Ovary (tissue), 9 donors: ENCODE measurements around the gene CEBPZ. TPM values are rescaled to one million over a fixed set of nuclear protein-coding genes. Genes with fewer than 3 reads are reported as not detected.

Source experiments
- DNase-seq, 5 donors: peaks; one replicate each; pipeline ENCODE4 v3.0.0-alpha.2; 2019 to 2020
- H3K27ac ChIP-seq, 2 donors: fragments of 200-600 bp; one replicate each; pipeline versions ENCODE4 v1.5.1 to v1.8.0; 2019 to 2022
- H3K27me3 ChIP-seq: fragments of 200-600 bp; one replicate; pipeline ENCODE4 v1.8.0; 2022
- H3K36me3 ChIP-seq: fragments of 200-600 bp; sonication (generic); one replicate; pipeline ENCODE4 v1.5.1; 2019
- H3K4me1 ChIP-seq: one replicate; pipeline ENCODE4 v1.8.1; 2013; ENCODE audit warnings: mild to moderate bottlenecking, moderate library complexity; ENCODE audit not compliant: insufficient read depth
- H3K4me3 ChIP-seq: fragments of 200-600 bp; sonication (generic); one replicate; pipeline ENCODE4 v1.5.1; 2017
- H3K9me3 ChIP-seq, 2 donors: fragments of 200-600 bp in 1 of 2; sonication (generic) in 1 of 2; one replicate each; pipeline versions ENCODE4 v1.5.1 to v1.8.1; 2013 to 2019; ENCODE audit warnings: mild to moderate bottlenecking in 1 of 2, moderate library complexity in 1 of 2
- CTCF ChIP-seq, 3 donors: fragments of 450-650 bp in 2 of 3; fragments of 200-600 bp in 1 of 3; IDR thresholded peaks; one replicate each; pipeline versions ENCODE4 v1.5.1 to v1.8.0; 2016 to 2022; ENCODE audit warnings: antibody characterized with exemption in 3 of 3, mild to moderate bottlenecking in 1 of 3
- EP300 ChIP-seq: sonication (generic); formaldehyde crosslinking; IDR thresholded peaks from one replicate; pipeline ENCODE4 v1.6.1; 2017; ENCODE audit warnings: antibody characterized with exemption
- POLR2A ChIP-seq: fragments of 450-650 bp; IDR thresholded peaks from one replicate; pipeline ENCODE4 v1.6.1; 2017; ENCODE audit warnings: antibody characterized with exemption, mild to moderate bottlenecking, moderate library complexity
- WGBS, 3 donors: extraction: QIAGEN DNeasy Blood & Tissue Kit in 1 of 3; methylation state at CpG; one replicate each; pipeline versions ENCODE4 v1.1.5 to v1.1.7; 2013 to 2017; 5-methylcytosine and 5-hydroxymethylcytosine counted together
- intact Hi-C, 4 donors: fragments of 100-400 bp; cut with DNase I; formaldehyde crosslinking; loops; one replicate each; pipeline versions ENCODE4 v1.11.0 to v1.15.1; 2022 to 2023
- polyA plus RNA-seq, 2 donors: library from polyadenylated mRNA; stranded (reverse); fragments of 200-250 nt in 1 of 2; fragments of 350-450 nt in 1 of 2; fragmentation: Illumina TruSeq in 1 of 2; extraction: RNeasy Lipid Tissue Mini Kit (QIAGEN cat#74804) in 1 of 2; gene quantifications; one replicate each; pipeline ENCODE4 v1.2.3, GENCODE V29; 2013 to 2014
- total RNA-seq, 7 donors: library from RNA; depleted of rRNA in 2 of 7; stranded (reverse); fragments of >200 nt in 2 of 7; fragmentation: NEBNext Ultra II Directional in 3 of 7; extraction: Animal tissue kit (Norgen Biotek cat#: 25700) in 3 of 7; gene quantifications; one replicate each; pipeline versions ENCODE4 v1.1.0 to v1.2.4, GENCODE V29; 2016 to 2023
- donor health status: DM: no; HTN: no; CAD: no; lungs with moderate emphysema.
- donor health status: DM: no; HTN: no; CAD: no.
- donor health status: Bipolar disorder and iron deficiency.
- donor health status: DM: yes; HTN: yes; CAD: no.
- donor health status: DM: no; HTN: no; CAD: no.
- donor health status: DM: yes; HTN: yes; CAD: no.

CEBPZ gene
- total and polyA plus RNA-seq, 9 donors: 24.0 to 56.5 (median 47.4) TPM

DNA sequence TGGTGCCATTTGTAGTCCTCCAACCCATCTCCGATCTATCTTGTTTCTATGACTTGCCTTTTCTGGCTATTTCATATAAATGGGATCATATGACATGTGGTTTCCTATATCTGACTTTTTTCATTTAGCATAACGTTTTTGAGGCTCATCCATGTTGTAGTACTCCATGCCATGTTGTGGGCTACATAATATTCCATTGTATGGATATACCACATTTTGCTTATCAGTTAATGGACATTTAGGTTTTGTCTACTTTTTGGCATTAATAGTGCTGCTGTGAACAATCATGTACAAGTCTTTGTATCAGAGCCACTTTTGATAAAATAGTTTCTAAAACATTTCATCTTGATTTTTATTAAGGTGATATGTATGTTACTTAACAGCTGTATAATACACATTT is 27.7 kb downstream of the CEBPZ start:
- peaks cover 0 to 10% of the 10 kb centered on the region in 2 donors for H3K9me3 ChIP-seq
- intact Hi-C loops: no loop called here
- no peaks in the 10 kb centered on the region for H3K27me3 ChIP-seq
- H3K4me3 ChIP-seq: no peak overlapping the region
- no peak for DNase-seq
- no peaks in the 10 kb centered on the region for H3K36me3 ChIP-seq
- peaks cover 2% of the 10 kb centered on the region for H3K4me1 ChIP-seq
- WGBS, 3 donors: 89 to 94% (median 90%) methylated on average over 2 of the region's 2 CpGs
- H3K27ac ChIP-seq: no peak overlapping the region
- TF ChIP-seq CTCF (IDR thresholded peaks at IDR 0.05) (no peak), POLR2A (no peak), EP300 (no peak)

- no peaks in the 10 kb centered on the region for H3K36me3 ChIP-seq
- no peak overlapping the region for H3K4me3 ChIP-seq
Measured at GRCh38 chr2:37201766-37202165, 29.6 kb downstream of the CEBPZ start.

GRCh38 chr2:37201208-37201607 is 30.2 kb downstream of the CEBPZ start:
- intact Hi-C loops: no loop called here
- 83 to 89% (median 84%) methylated on average over 1 of the region's 1 CpG for WGBS, 3 donors
- Histone ChIP-seq H3K4me1 (peaks cover 7% of the 10 kb centered on the region), H3K27me3 (no peaks in the 10 kb centered on the region), H3K4me3 (no peak overlapping the region), H3K36me3 (no peaks in the 10 kb centered on the region), H3K9me3 (peaks cover 0 to 5% of the 10 kb centered on the region in 2 donors), H3K27ac (no peak overlapping the region)
- TF ChIP-seq CTCF (IDR thresholded peaks at IDR 0.05) (no peak), EP300 (no peak), POLR2A (no peak)
- no peak for DNase-seq

More at GRCh38 chr2:37201766-37202165, 29.6 kb downstream of the CEBPZ start:
- no peak overlapping the region for H3K27ac ChIP-seq
- peaks cover 7% of the 10 kb centered on the region for H3K4me1 ChIP-seq
- H3K9me3 ChIP-seq: peaks cover 0 to 7% of the 10 kb centered on the region in 2 donors
- intact Hi-C loops: no loop called here
- TF ChIP-seq POLR2A: no peak
- no peak for TF ChIP-seq CTCF (IDR thresholded peaks at IDR 0.05)
- TF ChIP-seq EP300: no peak
- DNase-seq: no peak
- 84 to 90% (median 88%) methylated on average over 1 of the region's 1 CpG for WGBS, 3 donors
- no peaks in the 10 kb centered on the region for H3K27me3 ChIP-seq

- H3K4me1 ChIP-seq: peaks cover 7% of the 10 kb centered on the region
- H3K27ac ChIP-seq: no peak overlapping the region
- TF ChIP-seq CTCF (IDR thresholded peaks at IDR 0.05) (no peak), POLR2A (no peak), EP300 (no peak)
- H3K9me3 ChIP-seq: no peaks in the 10 kb centered on the region
- no peak overlapping the region for H3K4me3 ChIP-seq
- H3K27me3 ChIP-seq: no peaks in the 10 kb centered on the region
- no peak for DNase-seq
- H3K36me3 ChIP-seq: no peaks in the 10 kb centered on the region
- intact Hi-C loops: no loop called here
- WGBS, 3 donors: 85 to 90% (median 88%) methylated on average over 8 of the region's 8 CpGs
Measured at GRCh38 chr2:37198681-37199065, 32.7 kb downstream of the CEBPZ start.
